K562 (cell line): ENCODE data around the gene TMEM126B. TPM values are rescaled to one million over a fixed set of nuclear protein-coding genes. Genes with fewer than 3 reads are reported as not detected.

Source experiments
- E2F8 ChIP-seq: fragments of 450-650 bp; IDR thresholded peaks from 2 replicates; pipeline ENCODE4 v1.7.1; 2018; ENCODE audit warnings: mild to moderate bottlenecking, low read depth; ENCODE audit not compliant: partially characterized antibody
- ESRRA ChIP-seq: fragments of 450-650 bp; IDR thresholded peaks from 2 replicates; pipeline ENCODE4 v1.6.1; 2014; ENCODE audit warnings: low read depth, mild to moderate bottlenecking, moderate library complexity, borderline replicate concordance
- GTF3C2 ChIP-seq: IDR thresholded peaks from 3 replicates; pipeline ENCODE4 v1.6.1; 2011; ENCODE audit warnings: borderline replicate concordance, mild to moderate bottlenecking, moderate library complexity; ENCODE audit not compliant: insufficient read length; ENCODE audit errors: extremely low read depth
- HNRNPLL ChIP-seq: fragments of 200-400 bp; formaldehyde crosslinking; IDR thresholded peaks from 2 replicates; pipeline ENCODE4 v1.6.1; 2017; ENCODE audit warnings: low read length, low read depth, mild to moderate bottlenecking; ENCODE audit not compliant: poor library complexity, severe bottlenecking
- NELFE ChIP-seq: IDR thresholded peaks from 2 replicates; pipeline ENCODE4 v1.6.1; 2011; ENCODE audit warnings: mild to moderate bottlenecking; ENCODE audit not compliant: insufficient read depth, insufficient read length
- NR2C2 ChIP-seq, 2 experiments: fragments of 200-800 bp in 1 of 2; sonication (Bioruptor generic) in 1 of 2; sonication (generic) in 1 of 2; formaldehyde crosslinking in 1 of 2; IDR thresholded peaks; 2 replicates each; pipeline versions ENCODE4 v1.6.1 to v1.8.0; 2016 to 2022; ENCODE audit warnings: mild to moderate bottlenecking in 1 of 2, missing compliant biosample characterization in 1 of 2, missing genetic modification characterization in 1 of 2, missing genetic modification reagents in 1 of 2
- SMARCB1 ChIP-seq: IDR thresholded peaks from 2 replicates; pipeline ENCODE4 v1.6.1; 2011; ENCODE audit warnings: improper control_type of control experiment, low read depth; ENCODE audit not compliant: insufficient read length
- ZBTB1 ChIP-seq: sonication (generic); formaldehyde crosslinking; IDR thresholded peaks from 2 replicates; pipeline ENCODE4 v1.8.1; 2023; ENCODE audit warnings: missing genetic modification reagents, low read depth, mild to moderate bottlenecking, borderline replicate concordance
- ZBTB12 ChIP-seq: fragments of 250-450 bp; sonication (Bioruptor Pico); IDR thresholded peaks from 2 replicates; pipeline ENCODE4 v1.4.0; 2020
- ZNF165 ChIP-seq: fragments of 250-450 bp; sonication (Bioruptor Pico); IDR thresholded peaks from 2 replicates; pipeline ENCODE4 v1.4.0; 2020; ENCODE audit warnings: borderline replicate concordance
- ZNF311 ChIP-seq: fragments of 250-450 bp; sonication (Bioruptor Pico); IDR thresholded peaks from 2 replicates; pipeline ENCODE4 v1.4.0; 2020; ENCODE audit warnings: mild to moderate bottlenecking, moderate library complexity
- ZNF324 ChIP-seq: fragments of 250-450 bp; sonication (Bioruptor Pico); IDR thresholded peaks from 2 replicates; pipeline ENCODE4 v1.4.0; 2020; ENCODE audit warnings: mild to moderate bottlenecking
- ZNF699 ChIP-seq: fragments of 250-450 bp; sonication (Bioruptor Pico); IDR thresholded peaks from 2 replicates; pipeline ENCODE4 v1.8.0; 2021; ENCODE audit warnings: mild to moderate bottlenecking, moderate library complexity; ENCODE audit not compliant: insufficient replicate concordance
- polyA plus RNA-seq, 8 experiments: library from polyadenylated mRNA; depleted of rRNA in 4 of 8; stranded (reverse) in 5 of 8; unstranded in 3 of 8; fragments of >200 nt; fragmentation: Nextera tagmentation in 2 of 8; fragmentation: Illumina TruSeq in 1 of 8; extraction: Ambion mirVana in 2 of 8; extraction: Trizol in 1 of 8; gene quantifications; 2 replicates each; pipeline versions ENCODE4 v1.2.1 to v1.2.3, GENCODE V29; 2011 to 2014; ENCODE audit warnings: inconsistent platforms in 1 of 8, missing spikeins in 1 of 8
- total RNA-seq, 7 experiments: library from RNA; depleted of rRNA in 6 of 7; stranded (reverse); fragments of >200 nt in 6 of 7; fragmentation: Illumina TruSeq in 2 of 7; extraction: Trizol in 2 of 7; gene quantifications; 2 replicates each; pipeline versions ENCODE4 v1.2.1 to v1.2.3, GENCODE V29; 2011 to 2021; ENCODE audit warnings: low replicate concordance in 1 of 7

TMEM126B gene
- total and polyA plus RNA-seq, 9 of the 15 experiments (the other 6 are each of a cell fraction or from before 2014, with no cell fraction given): 85.5 to 226 (median 164) TPM

- TF ChIP-seq ZNF699 (CRISPR knock-in tag): no peak
- no peak for TF ChIP-seq SMARCB1
- TF ChIP-seq ZNF324 (CRISPR knock-in tag): no peak
- peak; percentile 45; the same call in 1 of the 2 replicates for TF ChIP-seq NR2C2 (CRISPR knock-in tag; IDR thresholded peaks at IDR 0.05)
- TF ChIP-seq NR2C2 (tag; IDR thresholded peaks at IDR 0.05): peak; percentile 95
- TF ChIP-seq ZBTB1: 0 out of 2 replicates have a peak, but pooled peaks have one; percentile 43
- no peak for TF ChIP-seq NELFE
- peak; percentile 80 for TF ChIP-seq ZBTB12 (CRISPR knock-in tag)
- peak; percentile 78 for TF ChIP-seq HNRNPLL
- TF ChIP-seq ZNF311 (CRISPR knock-in tag): no peak
- TF ChIP-seq ESRRA: peak; percentile 85
- TF ChIP-seq ZNF165 (CRISPR knock-in tag): no peak
- no peak for TF ChIP-seq GTF3C2
- peak; percentile 57 for TF ChIP-seq E2F8
These were observed 19.4 kb downstream of the TMEM126B start, which contains the start of gene TMEM126A (continued) for GRCh38 chr11:85647604-85648299.
